ENCODE data around the gene GANC.

The GANC gene

GRCh38 chr15:42233107-42233506 is 39.9 kb upstream of the GANC start:
- POLR2A ChIA-PET: no interaction called here
- no peak for DNase-seq (ENCODE audit: extremely low spot score)
- TF ChIP-seq CTCF (IDR thresholded peaks at IDR 0.05; ENCODE audit: control extremely low read depth, extremely low read depth, low read depth, missing control alignments): no peak
- CTCF ChIA-PET: no interaction called here

DNA sequence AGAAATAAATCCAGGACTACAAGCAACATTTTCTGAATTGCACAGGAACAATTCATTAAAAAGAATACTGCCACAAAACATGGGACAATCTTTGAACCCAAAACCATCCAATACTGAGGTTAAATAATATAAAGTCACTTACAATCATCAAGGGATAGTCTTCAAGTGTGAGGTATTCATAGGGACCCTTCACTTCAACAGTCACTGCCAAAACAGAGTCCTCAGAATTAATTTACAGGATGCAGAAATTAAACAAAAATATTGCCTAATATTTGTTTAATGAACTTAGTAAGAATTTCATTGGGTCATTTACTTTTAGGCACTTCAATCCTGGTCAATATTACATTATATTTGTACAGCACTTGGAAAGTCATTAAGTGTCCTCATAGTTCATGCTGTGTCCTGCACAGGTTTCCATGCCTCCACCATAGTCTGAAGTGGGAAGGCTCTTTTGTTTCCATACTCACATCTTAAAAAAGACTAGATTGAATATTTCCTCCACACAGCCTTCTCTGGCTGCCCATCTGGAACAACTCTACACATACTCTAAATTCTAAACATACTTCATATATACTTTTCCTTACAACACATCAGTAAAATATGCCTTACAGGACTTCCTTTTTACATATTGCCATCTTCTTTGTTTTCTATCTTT is 33.3 kb upstream of the GANC start:
- no peak for TF ChIP-seq CTCF (IDR thresholded peaks at IDR 0.05; ENCODE audit: control extremely low read depth, extremely low read depth, low read depth, missing control alignments)
- CTCF ChIA-PET: no interaction called here
- POLR2A ChIA-PET: no interaction called here
- no peak for DNase-seq (ENCODE audit: extremely low spot score)

- no peak for DNase-seq (ENCODE audit: extremely low spot score)
- POLR2A ChIA-PET: no interaction called here
- no peak for TF ChIP-seq CTCF (IDR thresholded peaks at IDR 0.05; ENCODE audit: control extremely low read depth, extremely low read depth, low read depth, missing control alignments)
- CTCF ChIA-PET: interaction anchor here (1.5 kb wide), 1 partner anchor 12 kb away, joined by 5 read pairs; no protein-coding TSS in a partner anchor
Measured at GRCh38 chr15:42240823-42241222, 32.2 kb upstream of the GANC start.

- no peak for DNase-seq (ENCODE audit: extremely low spot score)
- no peak for TF ChIP-seq CTCF (IDR thresholded peaks at IDR 0.05; ENCODE audit: control extremely low read depth, extremely low read depth, low read depth, missing control alignments)
- ChIA-PET POLR2A (no interaction called here), CTCF (interaction anchor here (0.7 to 2.6 kb wide), 4 partner anchors 12 to 218 kb away, joined by 3 to 5 read pairs (median 4); no protein-coding TSS in a partner anchor)
Measured at GRCh38 chr15:42253300-42253699, 19.7 kb upstream of the GANC start.

GRCh38 chr15:42264795-42265194 is 8.2 kb upstream of the GANC start:
- ChIA-PET POLR2A (no interaction called here), CTCF (interaction anchor here (1.2 kb wide), 1 partner anchor 17 kb away, joined by 4 read pairs; no protein-coding TSS in a partner anchor)
- no peak for DNase-seq (ENCODE audit: extremely low spot score)
- TF ChIP-seq CTCF (IDR thresholded peaks at IDR 0.05; ENCODE audit: control extremely low read depth, extremely low read depth, low read depth, missing control alignments): no peak

- DNase-seq (ENCODE audit: extremely low spot score): no peak
- no peak for TF ChIP-seq CTCF (IDR thresholded peaks at IDR 0.05; ENCODE audit: control extremely low read depth, extremely low read depth, low read depth, missing control alignments)
- ChIA-PET CTCF (interaction anchor here (1.0 kb wide), 1 partner anchor 15 kb away, joined by 3 read pairs; no protein-coding TSS in a partner anchor), POLR2A (no interaction called here)
Measured at GRCh38 chr15:42267286-42267685, 5.7 kb upstream of the GANC start.
